Astrocyte of the spinal cord (primary cell): ENCODE data around the gene MITF.
A peak's percentile ranks its signal among the peaks of the same experiment; 100 is the strongest.

Source experiments
- DNase-seq: peaks from one replicate; pipeline ENCODE4 v3.0.0; 2011; ENCODE audit warnings: low read depth, low spot score
- H3K4me3 ChIP-seq: 2 replicates; pipeline ENCODE4 v1.5.1; 2011; ENCODE audit warnings: low read depth, mild to moderate bottlenecking, low read length, moderate library complexity
- in situ Hi-C: cut with HindIII; loops from 2 replicates; pipeline ENCODE4 v1.10.0; 2017; ENCODE audit warnings: low sequenced_read_pairs
- TF ChIP-seq, protein P1 (sequence below): IDR thresholded peaks from 2 replicates; pipeline ENCODE4 v1.5.1; 2012; ENCODE audit warnings: low read depth, mild to moderate bottlenecking, low read length, inconsistent platforms

MITF gene

DNA sequence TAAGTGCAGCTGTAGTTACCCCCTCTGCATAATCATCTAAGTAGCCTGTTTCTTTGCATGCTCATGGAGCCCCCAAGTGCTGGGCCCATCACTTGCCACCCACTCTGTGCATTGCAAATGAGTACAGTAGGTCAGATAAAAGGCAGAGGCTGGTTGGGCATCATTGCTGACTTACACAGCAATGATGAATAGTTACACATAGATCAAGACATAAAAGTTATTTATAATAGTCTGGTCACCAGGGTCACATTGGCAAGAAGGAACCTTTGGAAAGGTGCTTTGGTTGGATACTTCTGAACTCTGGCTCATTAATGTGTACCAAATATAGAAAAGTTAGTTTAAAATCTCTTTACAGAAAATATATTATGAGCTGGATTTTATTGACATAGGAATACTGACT is 111.6 kb downstream of the MITF start:
- H3K4me3 ChIP-seq, result no peak overlapping the region
- TF ChIP-seq, protein P1, sequence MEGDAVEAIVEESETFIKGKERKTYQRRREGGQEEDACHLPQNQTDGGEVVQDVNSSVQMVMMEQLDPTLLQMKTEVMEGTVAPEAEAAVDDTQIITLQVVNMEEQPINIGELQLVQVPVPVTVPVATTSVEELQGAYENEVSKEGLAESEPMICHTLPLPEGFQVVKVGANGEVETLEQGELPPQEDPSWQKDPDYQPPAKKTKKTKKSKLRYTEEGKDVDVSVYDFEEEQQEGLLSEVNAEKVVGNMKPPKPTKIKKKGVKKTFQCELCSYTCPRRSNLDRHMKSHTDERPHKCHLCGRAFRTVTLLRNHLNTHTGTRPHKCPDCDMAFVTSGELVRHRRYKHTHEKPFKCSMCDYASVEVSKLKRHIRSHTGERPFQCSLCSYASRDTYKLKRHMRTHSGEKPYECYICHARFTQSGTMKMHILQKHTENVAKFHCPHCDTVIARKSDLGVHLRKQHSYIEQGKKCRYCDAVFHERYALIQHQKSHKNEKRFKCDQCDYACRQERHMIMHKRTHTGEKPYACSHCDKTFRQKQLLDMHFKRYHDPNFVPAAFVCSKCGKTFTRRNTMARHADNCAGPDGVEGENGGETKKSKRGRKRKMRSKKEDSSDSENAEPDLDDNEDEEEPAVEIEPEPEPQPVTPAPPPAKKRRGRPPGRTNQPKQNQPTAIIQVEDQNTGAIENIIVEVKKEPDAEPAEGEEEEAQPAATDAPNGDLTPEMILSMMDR, result no peak
- in situ Hi-C loops, result no loop called here
- no peak for DNase-seq

DNA sequence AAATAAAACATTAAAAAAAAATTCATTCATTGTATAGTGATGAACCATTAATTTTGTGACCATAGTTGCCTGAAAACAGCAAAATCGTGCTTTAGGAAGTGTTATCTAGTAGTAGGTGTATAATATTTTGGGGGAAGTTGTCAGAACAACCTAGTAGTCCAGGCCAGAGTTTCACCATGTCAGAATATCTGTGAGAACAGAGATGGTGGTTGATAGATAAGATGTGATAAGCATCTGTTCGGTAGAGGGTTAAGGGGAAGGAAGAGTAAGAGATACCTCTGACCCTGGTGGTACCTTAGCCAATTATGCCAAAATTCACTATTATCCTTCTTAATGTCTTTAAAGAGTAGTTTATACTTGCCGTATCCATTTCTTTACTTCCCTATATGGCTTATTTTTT is 113.8 kb downstream of the MITF start:
- H3K4me3 ChIP-seq, result no peak overlapping the region
- TF ChIP-seq, protein P1, result no peak
- in situ Hi-C loops, result no loop called here
- no peak for DNase-seq

GRCh38 chr3:69855436-69856162 is 116.3 kb downstream of the MITF start:
- H3K4me3 ChIP-seq, result no peak overlapping the region
- DNase-seq, result peak; percentile 44
- TF ChIP-seq, protein P1, result peak; percentile 56
- in situ Hi-C loops, result no loop called here

GRCh38 chr3:69856965-69857705 is 117.9 kb downstream of the MITF start:
- in situ Hi-C loops, result no loop called here
- no peak overlapping the region for H3K4me3 ChIP-seq
- no peak for DNase-seq
- TF ChIP-seq, protein P1, result no peak

DNA sequence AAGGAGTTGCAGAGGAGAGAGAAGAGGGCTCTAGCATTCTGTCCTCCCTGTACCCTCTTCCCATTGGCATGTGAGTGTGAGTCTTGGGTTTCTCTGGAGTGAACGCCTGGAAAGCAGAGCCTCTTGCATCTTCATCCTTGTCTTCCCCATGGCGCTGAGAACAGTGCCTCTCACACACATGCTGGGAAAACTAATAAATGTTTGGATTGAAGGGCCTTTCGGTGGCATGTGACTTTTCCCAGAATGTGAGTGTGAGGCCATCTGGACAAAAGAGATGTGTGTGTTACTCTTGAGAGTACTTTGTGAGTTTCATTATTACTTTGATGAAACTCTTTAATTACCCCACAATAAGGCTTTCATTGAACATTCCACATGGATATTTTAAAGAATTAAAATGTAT is 122.3 kb downstream of the MITF start:
- H3K4me3 ChIP-seq, result no peak overlapping the region
- no peak for DNase-seq
- TF ChIP-seq, protein P1, result no peak
- in situ Hi-C loops, result no loop called here

DNA sequence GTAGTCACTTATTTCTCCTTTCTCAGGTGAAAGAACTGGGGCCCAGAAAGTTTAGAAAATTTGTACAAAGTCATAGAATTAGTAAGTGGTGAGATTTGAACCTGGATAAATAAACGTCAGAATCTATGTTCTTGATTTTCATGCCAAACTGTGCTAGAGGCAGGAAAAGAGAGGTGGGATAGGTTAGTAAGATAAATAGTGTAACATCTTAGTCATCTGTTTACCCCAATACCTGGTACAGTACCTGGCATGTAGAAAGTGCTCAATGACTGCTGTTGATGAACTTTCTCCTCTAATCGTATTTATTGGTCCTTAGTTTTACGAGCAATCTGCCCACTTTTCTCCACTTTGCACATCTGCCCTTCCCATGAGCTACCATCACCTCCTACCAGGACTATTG is 124.9 kb downstream of the MITF start:
- no peak for DNase-seq
- in situ Hi-C loops, result no loop called here
- no peak overlapping the region for H3K4me3 ChIP-seq
- TF ChIP-seq, protein P1, result no peak
